Muscle of back (tissue), 11 donors: ENCODE results near the gene MYO5B. TPM values are rescaled to one million over a fixed set of nuclear protein-coding genes. Genes with fewer than 3 reads are reported as not detected.

ENCODE experiments used
- DNase-seq, 3 donors: peaks; one replicate each; pipeline versions ENCODE4 v3.0.0 to v3.0.0-alpha.2; 2013
- polyA plus RNA-seq, 10 donors: library from polyadenylated mRNA; unstranded; fragments of 120-200 nt; gene quantifications; one replicate each; pipeline ENCODE4 v1.2.1, GENCODE V29; 2013; ENCODE audit not compliant: insufficient read length in 10 of 10

Gene MYO5B
- polyA plus RNA-seq, 10 donors, result 1.1 to 4.1 (median 1.7) TPM

GRCh38 chr18:49924293-49924983, 270.5 kb downstream of the MYO5B start:
- peak in 1 of 3 donors; percentile 18 for DNase-seq

GRCh38 chr18:49922228-49922627, 272.7 kb downstream of the MYO5B start:
- DNase-seq, result no peak

- DNase-seq, result peak in 1 of 3 donors; percentile 10
These were observed 273.5 kb downstream of the MYO5B start for GRCh38 chr18:49921318-49921985.

GRCh38 chr18:49920731-49921130, 274.2 kb downstream of the MYO5B start:
- DNase-seq, result peak in 1 of 3 donors; percentile 19

- DNase-seq, result no peak
These were observed 277.2 kb downstream of the MYO5B start for GRCh38 chr18:49917742-49918141.

- peak in 1 of 3 donors; percentile 10 for DNase-seq
These were observed 279.6 kb downstream of the MYO5B start for GRCh38 chr18:49915352-49915751.

- DNase-seq, result no peak
These were observed 281.7 kb downstream of the MYO5B start for GRCh38 chr18:49913221-49913620.

GRCh38 chr18:49911427-49911826, 283.5 kb downstream of the MYO5B start:
- no peak for DNase-seq

- DNase-seq, result no peak
These were observed 284.0 kb downstream of the MYO5B start for GRCh38 chr18:49910986-49911385.

GRCh38 chr18:49910019-49910418, 284.9 kb downstream of the MYO5B start:
- no peak for DNase-seq

GRCh38 chr18:49907346-49907929, 287.5 kb downstream of the MYO5B start:
- no peak for DNase-seq

GRCh38 chr18:49905771-49906170, 289.2 kb downstream of the MYO5B start:
- DNase-seq, result no peak

GRCh38 chr18:49904871-49905555, 289.9 kb downstream of the MYO5B start:
- DNase-seq, result no peak

GRCh38 chr18:49901862-49902340, 293.0 kb downstream of the MYO5B start:
- DNase-seq, result no peak

- DNase-seq, result no peak
These were observed 295.2 kb downstream of the MYO5B start for GRCh38 chr18:49899657-49900330.

- DNase-seq, result peak; percentile 62 to 83 (median 75)
These were observed 296.5 kb downstream of the MYO5B start for GRCh38 chr18:49898421-49898820.

GRCh38 chr18:49894517-49895226, 300.3 kb downstream of the MYO5B start:
- DNase-seq, result no peak

GRCh38 chr18:49893036-49893435, 301.9 kb downstream of the MYO5B start:
- no peak for DNase-seq

GRCh38 chr18:49892148-49892924, 302.6 kb downstream of the MYO5B start:
- no peak for DNase-seq

GRCh38 chr18:49890041-49890440, 304.9 kb downstream of the MYO5B start:
- no peak for DNase-seq
